SK-N-MC (cell line): Measurements from ENCODE around the gene F2.
"Not testable (repeated sequence)": the region's sequence is repeated elsewhere in the genome, so short reads cannot be mapped to it uniquely, and the experiment has no call there.

Experiments used
- DNase-seq: peaks from one replicate; pipeline ENCODE4 v3.0.0-alpha.2; 2011; ENCODE audit warnings: low read depth, low spot score
- H3K27ac ChIP-seq: fragments of 200-600 bp; sonication (generic); 2 replicates; pipeline ENCODE4 v1.5.1; 2016; ENCODE audit warnings: mixed run types
- H3K36me3 ChIP-seq: fragments of 200-600 bp; sonication (generic); 2 replicates; pipeline ENCODE4 v1.6.1; 2017; ENCODE audit warnings: antibody characterized with exemption, low read length, mixed read lengths; ENCODE audit not compliant: insufficient read depth
- H3K4me3 ChIP-seq: fragments of 200-600 bp; sonication (generic); 2 replicates; pipeline ENCODE4 v1.5.1; 2016
- H3K9ac ChIP-seq: fragments of 200-600 bp; sonication (generic); 2 replicates; pipeline ENCODE4 v1.8.0; 2017; ENCODE audit warnings: mixed run types, mixed read lengths; ENCODE audit not compliant: insufficient read length
- H3K9me3 ChIP-seq: fragments of 200-600 bp; sonication (generic); 2 replicates; pipeline ENCODE4 v1.6.1; 2017; ENCODE audit warnings: low read depth, mild to moderate bottlenecking, antibody characterized with exemption, low read length, moderate library complexity, mixed read lengths
- EZH2 ChIP-seq: fragments of 200-600 bp; sonication (generic); IDR thresholded peaks from one replicate; pipeline ENCODE4 v1.6.1; 2017; ENCODE audit warnings: antibody characterized with exemption
- FOXP2 ChIP-seq: optimal IDR thresholded peaks from 2 replicates; pipeline ENCODE3; 2011; ENCODE audit warnings: mild to moderate bottlenecking, moderate library complexity; ENCODE audit not compliant: insufficient read depth; ENCODE audit errors: extremely low read length, control extremely low read depth
- POLR2AphosphoS5 ChIP-seq: IDR thresholded peaks from 2 replicates; pipeline ENCODE4 v1.6.1; 2012; ENCODE audit warnings: mild to moderate bottlenecking, low read depth, low read length, borderline replicate concordance

The F2 gene

GRCh38 chr11:46719048-46719542, at the start of gene F2:
Gene F2 (plus strand): TSS chr11:46719213. CDS start chr11:46719236, 23 bp downstream.
- no peaks in the 10 kb centered on the region for H3K36me3 ChIP-seq
- H3K9me3 ChIP-seq: no peaks in the 10 kb centered on the region
- no peak within 1 kb of the TSS for H3K27ac ChIP-seq
- no peak within 1 kb of the TSS for H3K4me3 ChIP-seq
- no peak within 1 kb of the TSS for H3K9ac ChIP-seq
- DNase-seq: no peak
- no peak for TF ChIP-seq POLR2AphosphoS5
- TF ChIP-seq FOXP2: no peak
- no peak for TF ChIP-seq EZH2

- DNase-seq: no peak
- no peak overlapping the region for H3K4me3 ChIP-seq
- no peaks in the 10 kb centered on the region for H3K9me3 ChIP-seq
- no peak for TF ChIP-seq POLR2AphosphoS5
- no peak for TF ChIP-seq FOXP2
- TF ChIP-seq EZH2: no peak
- H3K9ac ChIP-seq: no peak overlapping the region
- H3K36me3 ChIP-seq: peaks cover 63% of the 10 kb centered on the region
- H3K27ac ChIP-seq: no peak overlapping the region
Measured at GRCh38 chr11:46669711-46670139, 49.3 kb upstream of the F2 start.

- peak overlapping the region; percentile 87 for H3K27ac ChIP-seq
- H3K4me3 ChIP-seq, H3K9me3 ChIP-seq, H3K9ac ChIP-seq, DNase-seq: not testable (repeated sequence)
- H3K36me3 ChIP-seq: peaks cover 55% of the 10 kb centered on the region
Measured at GRCh38 chr11:46670521-46670920, 48.5 kb upstream of the F2 start.

- Histone ChIP-seq H3K36me3 (peaks cover 47% of the 10 kb centered on the region), H3K9ac (no peak overlapping the region), H3K27ac (peak overlapping the region; percentile 87), H3K4me3 (no peak overlapping the region), H3K9me3 (no peaks in the 10 kb centered on the region)
- no peak for DNase-seq
- no peak for TF ChIP-seq POLR2AphosphoS5
- no peak for TF ChIP-seq EZH2
- no peak for TF ChIP-seq FOXP2
Measured at GRCh38 chr11:46671958-46672315, 47.1 kb upstream of the F2 start.

GRCh38 chr11:46672381-46672839, 46.6 kb upstream of the F2 start:
- H3K27ac ChIP-seq: no peak overlapping the region
- no peak overlapping the region for H3K4me3 ChIP-seq
- no peaks in the 10 kb centered on the region for H3K9me3 ChIP-seq
- H3K9ac ChIP-seq: no peak overlapping the region
- no peak for DNase-seq
- peaks cover 46% of the 10 kb centered on the region for H3K36me3 ChIP-seq
- TF ChIP-seq EZH2: no peak
- TF ChIP-seq POLR2AphosphoS5: no peak
- TF ChIP-seq FOXP2: no peak

GRCh38 chr11:46673713-46674462, 45.1 kb upstream of the F2 start:
- no peak for DNase-seq
- peak overlapping the region; percentile 52 for H3K4me3 ChIP-seq
- H3K9ac ChIP-seq: peak overlapping the region; percentile 53
- H3K36me3 ChIP-seq: peaks cover 34% of the 10 kb centered on the region
- peak overlapping the region; percentile 94 for H3K27ac ChIP-seq
- TF ChIP-seq FOXP2 (no peak), POLR2AphosphoS5 (no peak)
- H3K9me3 ChIP-seq: no peaks in the 10 kb centered on the region

- peaks cover 31% of the 10 kb centered on the region for H3K36me3 ChIP-seq
- no peaks in the 10 kb centered on the region for H3K9me3 ChIP-seq
- peak overlapping the region; percentile 53 for H3K9ac ChIP-seq
- peak overlapping the region; percentile 52 for H3K4me3 ChIP-seq
- peak overlapping the region; percentile 94 for H3K27ac ChIP-seq
- DNase-seq: peak; percentile 83
- TF ChIP-seq POLR2AphosphoS5 (peak; percentile 55), FOXP2 (no peak)
Measured at GRCh38 chr11:46674463-46675287, 44.3 kb upstream of the F2 start.

- no peak for TF ChIP-seq EZH2
- TF ChIP-seq FOXP2: no peak
- TF ChIP-seq POLR2AphosphoS5: no peak
- H3K27ac ChIP-seq: peak overlapping the region; percentile 94
- peaks cover 30% of the 10 kb centered on the region for H3K36me3 ChIP-seq
- peak overlapping the region; percentile 52 for H3K4me3 ChIP-seq
- no peak overlapping the region for H3K9ac ChIP-seq
- DNase-seq: no peak
- H3K9me3 ChIP-seq: no peaks in the 10 kb centered on the region
Measured at GRCh38 chr11:46675288-46675851, 43.6 kb upstream of the F2 start.
